GM18868 (cell line): ENCODE measurements around the gene MYL12B.
A peak's percentile ranks its signal among the peaks of the same experiment; 100 is the strongest.

Experiments used
- ATAC-seq: cut with Tn5 transposase; IDR thresholded peaks from one replicate; pipeline ENCODE4 v1.9.1; 2021; ENCODE audit warnings: mild to moderate bottlenecking, moderate library complexity; ENCODE audit not compliant: unreplicated experiment

MYL12B gene

GRCh38 chr18:3260995-3261372, 949 bp upstream of the MYL12B start:
- no peak for ATAC-seq

- peak; percentile 33 for ATAC-seq
Observed at GRCh38 chr18:3262234-3263131, 550 bp downstream of the MYL12B start.

- ATAC-seq: no peak
Observed at GRCh38 chr18:3263132-3263700, 1.3 kb downstream of the MYL12B start.

GRCh38 chr18:3264362-3264761, 2.4 kb downstream of the MYL12B start:
- ATAC-seq: no peak

- no peak for ATAC-seq
Observed at GRCh38 chr18:3265564-3266033, 3.7 kb downstream of the MYL12B start.

GRCh38 chr18:3266062-3266608, 4.2 kb downstream of the MYL12B start:
- no peak for ATAC-seq

GRCh38 chr18:3268306-3268705, 6.4 kb downstream of the MYL12B start:
- ATAC-seq: no peak

- no peak for ATAC-seq
Observed at GRCh38 chr18:3269241-3269913, 7.4 kb downstream of the MYL12B start.

GRCh38 chr18:3269914-3270299, 8.0 kb downstream of the MYL12B start:
- ATAC-seq: no peak

- ATAC-seq: no peak
Observed at GRCh38 chr18:3273042-3273441, 11.1 kb downstream of the MYL12B start.

GRCh38 chr18:3277643-3278213, 15.8 kb downstream of the MYL12B start:
- peak; percentile 38 for ATAC-seq

GRCh38 chr18:3279201-3280185, 17.6 kb downstream of the MYL12B start:
- ATAC-seq: peak; percentile 88

- no peak for ATAC-seq
Observed at GRCh38 chr18:3281456-3282400, 19.8 kb downstream of the MYL12B start.

GRCh38 chr18:3283253-3283863, 21.4 kb downstream of the MYL12B start:
- no peak for ATAC-seq

GRCh38 chr18:3283908-3284307, 22.0 kb downstream of the MYL12B start:
- no peak for ATAC-seq

- no peak for ATAC-seq
Observed at GRCh38 chr18:3284501-3284900, 22.6 kb downstream of the MYL12B start.

GRCh38 chr18:3286159-3286558, 24.2 kb downstream of the MYL12B start:
- ATAC-seq: no peak

GRCh38 chr18:3293196-3293951, 31.4 kb downstream of the MYL12B start:
- no peak for ATAC-seq
